Measurements from ENCODE around the gene KIF21A.

DNA sequence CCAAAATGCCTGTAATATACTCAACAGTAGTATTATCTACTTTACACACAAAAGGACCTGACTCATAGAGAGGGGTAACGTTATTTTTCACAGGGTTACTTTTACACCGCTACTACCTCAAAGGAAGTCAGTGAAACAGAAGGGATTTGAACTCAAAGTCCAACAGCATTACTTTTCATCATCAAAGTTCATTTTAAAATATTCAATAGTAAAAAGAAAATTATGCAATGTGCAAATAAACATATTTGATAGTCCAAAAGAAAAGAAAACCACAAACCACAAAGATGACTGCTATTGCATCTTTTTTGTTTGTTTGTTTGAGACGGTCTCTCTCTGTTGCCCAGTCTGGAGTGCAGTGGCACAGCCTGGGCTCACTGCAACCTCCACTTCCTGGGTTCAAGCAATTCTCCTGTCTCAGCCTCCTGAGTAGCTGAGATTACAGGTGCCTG, 15.5 kb downstream of the KIF21A start:
- TF ChIP-seq, protein P1, sequence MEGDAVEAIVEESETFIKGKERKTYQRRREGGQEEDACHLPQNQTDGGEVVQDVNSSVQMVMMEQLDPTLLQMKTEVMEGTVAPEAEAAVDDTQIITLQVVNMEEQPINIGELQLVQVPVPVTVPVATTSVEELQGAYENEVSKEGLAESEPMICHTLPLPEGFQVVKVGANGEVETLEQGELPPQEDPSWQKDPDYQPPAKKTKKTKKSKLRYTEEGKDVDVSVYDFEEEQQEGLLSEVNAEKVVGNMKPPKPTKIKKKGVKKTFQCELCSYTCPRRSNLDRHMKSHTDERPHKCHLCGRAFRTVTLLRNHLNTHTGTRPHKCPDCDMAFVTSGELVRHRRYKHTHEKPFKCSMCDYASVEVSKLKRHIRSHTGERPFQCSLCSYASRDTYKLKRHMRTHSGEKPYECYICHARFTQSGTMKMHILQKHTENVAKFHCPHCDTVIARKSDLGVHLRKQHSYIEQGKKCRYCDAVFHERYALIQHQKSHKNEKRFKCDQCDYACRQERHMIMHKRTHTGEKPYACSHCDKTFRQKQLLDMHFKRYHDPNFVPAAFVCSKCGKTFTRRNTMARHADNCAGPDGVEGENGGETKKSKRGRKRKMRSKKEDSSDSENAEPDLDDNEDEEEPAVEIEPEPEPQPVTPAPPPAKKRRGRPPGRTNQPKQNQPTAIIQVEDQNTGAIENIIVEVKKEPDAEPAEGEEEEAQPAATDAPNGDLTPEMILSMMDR (conservative IDR thresholded peaks at IDR 0.05; ENCODE audit: low read depth, low read length): no peak
- TF ChIP-seq EZH2 (IDR thresholded peaks at IDR 0.05; ENCODE audit: borderline replicate concordance, low read depth, low read length, poor library complexity, severe bottlenecking): no peak
